HG03159 (cell line): ENCODE measurements around the gene PCYT2.

Experiments
- ATAC-seq: cut with Tn5 transposase; IDR thresholded peaks from one replicate; pipeline ENCODE4 v1.9.1; 2021; ENCODE audit warnings: mild to moderate bottlenecking, moderate library complexity; ENCODE audit not compliant: unreplicated experiment

The PCYT2 gene

GRCh38 chr17:81914103-81914850, 3.1 kb upstream of the PCYT2 start:
- ATAC-seq = no peak

GRCh38 chr17:81913394-81914102, 2.3 kb upstream of the PCYT2 start:
- no peak for ATAC-seq

GRCh38 chr17:81912441-81913309, 1.5 kb upstream of the PCYT2 start:
- no peak for ATAC-seq

GRCh38 chr17:81911969-81912368, 770 bp upstream of the PCYT2 start:
- no peak for ATAC-seq

GRCh38 chr17:81910840-81911276, 341 bp downstream of the PCYT2 start:
- peak; percentile 22 for ATAC-seq

- ATAC-seq = no peak
These were observed 996 bp downstream of the PCYT2 start for GRCh38 chr17:81909966-81910839.

- no peak for ATAC-seq
These were observed 2.0 kb downstream of the PCYT2 start for GRCh38 chr17:81909231-81909630.

- ATAC-seq = no peak
These were observed 2.4 kb downstream of the PCYT2 start for GRCh38 chr17:81908793-81909192.

- ATAC-seq = no peak
These were observed 3.7 kb downstream of the PCYT2 start for GRCh38 chr17:81907219-81908145.

- no peak for ATAC-seq
These were observed 4.6 kb downstream of the PCYT2 start for GRCh38 chr17:81906476-81907218.

- no peak for ATAC-seq
These were observed 5.2 kb downstream of the PCYT2 start for GRCh38 chr17:81905993-81906392.

- no peak for ATAC-seq
These were observed 5.7 kb downstream of the PCYT2 start for GRCh38 chr17:81905424-81905875.

GRCh38 chr17:81904600-81905423, 6.4 kb downstream of the PCYT2 start:
- no peak for ATAC-seq

- ATAC-seq = no peak
These were observed 7.2 kb downstream of the PCYT2 start for GRCh38 chr17:81903896-81904599.

GRCh38 chr17:81903415-81903831, 7.8 kb downstream of the PCYT2 start:
- ATAC-seq = no peak

- no peak for ATAC-seq
These were observed 8.4 kb downstream of the PCYT2 start for GRCh38 chr17:81902653-81903414.
